HepG2 (cell line): Measurements from ENCODE around the gene SAPCD2. TPM values are rescaled to one million over a fixed set of nuclear protein-coding genes. Genes with fewer than 3 reads are reported as not detected.

Experiments
- AGO2 ChIP-seq: fragments of 200-400 bp; formaldehyde crosslinking; optimal IDR thresholded peaks from 2 replicates; pipeline ENCODE3; 2017; ENCODE audit warnings: mild to moderate bottlenecking, low read depth, low read length, moderate library complexity
- ATF7 ChIP-seq, 2 experiments: fragments of 450-650 bp in 1 of 2; sonication (generic) in 1 of 2; formaldehyde crosslinking in 1 of 2; IDR thresholded peaks; 2 replicates each; pipeline versions ENCODE4 v1.4.0 to v1.6.1; 2016 to 2020; ENCODE audit warnings: antibody characterized with exemption in 1 of 2, mild to moderate bottlenecking in 1 of 2, missing genetic modification reagents in 1 of 2
- CC2D1A ChIP-seq: sonication (generic); formaldehyde crosslinking; IDR thresholded peaks from 2 replicates; pipeline ENCODE4 v1.8.1; 2023; ENCODE audit warnings: mild to moderate bottlenecking, missing genetic modification reagents
- ERF ChIP-seq: IDR thresholded peaks from 2 replicates; pipeline ENCODE4 v1.6.1; 2018; ENCODE audit warnings: missing biosample characterization, missing genetic modification reagents
- EZH2 ChIP-seq: conservative IDR thresholded peaks from 2 replicates; pipeline ENCODE4 v1.6.1; 2012; ENCODE audit warnings: mild to moderate bottlenecking, low read depth, low read length, moderate library complexity
- HNF4G ChIP-seq, 2 experiments: sonication (generic) in 1 of 2; formaldehyde crosslinking in 1 of 2; IDR thresholded peaks; 2 replicates each; pipeline versions ENCODE4 v1.4.0 to v1.6.1; 2011 to 2020; ENCODE audit warnings: borderline replicate concordance in 2 of 2, low read depth in 2 of 2, mild to moderate bottlenecking in 2 of 2, low read length in 1 of 2, missing genetic modification reagents in 1 of 2, moderate library complexity in 1 of 2
- MAFF ChIP-seq: IDR thresholded peaks from 2 replicates; pipeline ENCODE4 v1.6.1; 2011; ENCODE audit warnings: low read depth, low read length, improper control_type of control experiment
- MXI1 ChIP-seq: IDR thresholded peaks from 3 replicates; pipeline ENCODE4 v1.6.1; 2012; ENCODE audit warnings: low read depth, low read length, inconsistent platforms, borderline replicate concordance
- MZF1 ChIP-seq: sonication (generic); formaldehyde crosslinking; IDR thresholded peaks from 2 replicates; pipeline ENCODE4 v1.8.1; 2023; ENCODE audit warnings: mild to moderate bottlenecking, missing genetic modification reagents, borderline replicate concordance
- NAIF1 ChIP-seq: sonication (generic); formaldehyde crosslinking; IDR thresholded peaks from 2 replicates; pipeline ENCODE4 v1.5.0; 2020; ENCODE audit warnings: mild to moderate bottlenecking, missing genetic modification reagents, borderline replicate concordance
- NR2F1 ChIP-seq, 2 experiments: fragments of 450-650 bp in 1 of 2; formaldehyde crosslinking in 1 of 2; IDR thresholded peaks; 2 replicates each; pipeline versions ENCODE4 v1.5.0 to v1.6.1; 2016 to 2020; ENCODE audit warnings: mild to moderate bottlenecking in 1 of 2, missing compliant biosample characterization in 1 of 2, missing genetic modification reagents in 1 of 2, moderate library complexity in 1 of 2
- PLRG1 ChIP-seq: fragments of 450-650 bp; conservative IDR thresholded peaks from 2 replicates; pipeline ENCODE4 v1.6.1; 2016
- ZFP37 ChIP-seq: sonication (generic); formaldehyde crosslinking; IDR thresholded peaks from 2 replicates; pipeline ENCODE4 v1.4.0; 2020; ENCODE audit warnings: missing genetic modification reagents, borderline replicate concordance
- ZNF256 ChIP-seq: sonication (generic); formaldehyde crosslinking; conservative IDR thresholded peaks from 2 replicates; pipeline ENCODE4 v1.4.0; 2020; ENCODE audit warnings: missing genetic modification reagents
- ZNF264 ChIP-seq: sonication (generic); formaldehyde crosslinking; IDR thresholded peaks from 2 replicates; pipeline ENCODE4 v1.4.0; 2020; ENCODE audit warnings: missing genetic modification reagents
- ZNF367 ChIP-seq: sonication (generic); formaldehyde crosslinking; IDR thresholded peaks from 2 replicates; pipeline ENCODE4 v1.4.0; 2020; ENCODE audit warnings: missing genetic modification reagents, borderline replicate concordance
- ZNF549 ChIP-seq: sonication (generic); formaldehyde crosslinking; IDR thresholded peaks from 2 replicates; pipeline ENCODE4 v1.5.0; 2020; ENCODE audit warnings: missing genetic modification reagents
- ZNF556 ChIP-seq: sonication (generic); formaldehyde crosslinking; IDR thresholded peaks from 2 replicates; pipeline ENCODE4 v1.4.0; 2020; ENCODE audit warnings: mild to moderate bottlenecking, missing genetic modification reagents, borderline replicate concordance
- polyA plus RNA-seq, 8 experiments: library from polyadenylated mRNA; depleted of rRNA in 3 of 8; stranded (reverse) in 7 of 8; unstranded in 1 of 8; fragments of >200 nt; fragmentation: Illumina TruSeq in 4 of 8; extraction: Trizol in 4 of 8; gene quantifications; 2 replicates each; pipeline versions ENCODE4 v1.2.1 to v1.2.3, GENCODE V29; 2011 to 2016; ENCODE audit warnings: low read depth in 4 of 8, missing spikeins in 1 of 8, mixed read lengths in 1 of 8; ENCODE audit not compliant: insufficient read depth in 1 of 8
- total RNA-seq, 5 experiments: library from RNA; depleted of rRNA; stranded (reverse); fragments of >200 nt; fragmentation: Illumina TruSeq; extraction: Trizol; gene quantifications; 2 replicates each; pipeline ENCODE4 v1.2.3, GENCODE V29; 2016; ENCODE audit warnings: low read depth in 1 of 5
- TF ChIP-seq, protein P1 (sequence below): sonication (generic); formaldehyde crosslinking; IDR thresholded peaks from 2 replicates; pipeline ENCODE4 v1.4.0; 2020; ENCODE audit warnings: missing genetic modification reagents
- TF ChIP-seq, protein P2 (sequence below): sonication (generic); formaldehyde crosslinking; IDR thresholded peaks from 2 replicates; pipeline ENCODE4 v1.4.0; 2020; ENCODE audit warnings: mild to moderate bottlenecking, missing genetic modification reagents
- TF ChIP-seq, protein P3 (sequence below): IDR thresholded peaks from 2 replicates; pipeline ENCODE4 v1.6.1; 2018; ENCODE audit warnings: missing genetic modification reagents
- TF ChIP-seq, protein P4 (sequence below): sonication (generic); formaldehyde crosslinking; IDR thresholded peaks from 2 replicates; pipeline ENCODE4 v1.5.0; 2020; ENCODE audit warnings: mild to moderate bottlenecking, missing genetic modification reagents
- TF ChIP-seq, protein P5 (sequence below): sonication (generic); formaldehyde crosslinking; IDR thresholded peaks from 2 replicates; pipeline ENCODE4 v1.8.0; 2022; ENCODE audit warnings: mild to moderate bottlenecking, missing genetic modification reagents, moderate library complexity

The SAPCD2 gene
- total and polyA plus RNA-seq, 2 of the 13 experiments (the other 11 are each of a cell fraction or from before 2014, with no cell fraction given) = 21.9 to 42.8 TPM

DNA sequence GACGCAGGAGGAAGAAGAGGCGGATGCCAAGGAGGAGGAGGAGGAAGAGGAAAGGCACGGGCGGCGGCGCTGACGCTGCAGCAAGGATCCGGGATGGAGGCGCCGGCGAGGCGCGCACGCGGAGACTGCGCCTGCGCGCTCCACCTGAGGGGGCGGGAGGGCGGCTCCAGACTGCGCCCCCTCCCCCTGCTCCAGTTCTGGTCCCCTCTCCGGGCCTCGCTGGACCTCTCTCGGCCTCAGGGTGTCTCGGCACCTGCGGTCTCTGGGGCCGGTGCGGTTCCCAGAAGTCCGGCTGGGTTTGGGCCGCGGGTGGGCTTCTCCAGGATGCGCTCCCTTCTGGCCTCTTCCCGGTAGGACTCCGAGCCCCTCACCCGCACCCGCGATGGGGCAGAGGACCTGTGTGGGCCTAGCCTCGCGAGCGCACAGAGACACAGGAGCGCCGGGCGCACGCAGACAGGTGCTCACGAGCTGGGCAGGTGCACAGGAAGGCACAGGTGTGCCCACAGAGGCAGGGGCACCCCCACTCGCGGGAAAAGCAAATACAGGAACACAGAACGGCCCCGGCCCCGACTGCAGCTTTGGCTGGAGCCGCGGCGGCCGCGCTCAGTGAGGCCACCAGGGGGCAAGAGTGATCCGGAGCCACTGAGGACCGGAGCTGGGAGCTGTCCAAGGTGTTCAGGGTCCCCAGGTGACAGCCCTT, 24.1 kb downstream of the SAPCD2 start, which contains the start of gene NPDC1 (continued):
- TF ChIP-seq, protein P1, sequence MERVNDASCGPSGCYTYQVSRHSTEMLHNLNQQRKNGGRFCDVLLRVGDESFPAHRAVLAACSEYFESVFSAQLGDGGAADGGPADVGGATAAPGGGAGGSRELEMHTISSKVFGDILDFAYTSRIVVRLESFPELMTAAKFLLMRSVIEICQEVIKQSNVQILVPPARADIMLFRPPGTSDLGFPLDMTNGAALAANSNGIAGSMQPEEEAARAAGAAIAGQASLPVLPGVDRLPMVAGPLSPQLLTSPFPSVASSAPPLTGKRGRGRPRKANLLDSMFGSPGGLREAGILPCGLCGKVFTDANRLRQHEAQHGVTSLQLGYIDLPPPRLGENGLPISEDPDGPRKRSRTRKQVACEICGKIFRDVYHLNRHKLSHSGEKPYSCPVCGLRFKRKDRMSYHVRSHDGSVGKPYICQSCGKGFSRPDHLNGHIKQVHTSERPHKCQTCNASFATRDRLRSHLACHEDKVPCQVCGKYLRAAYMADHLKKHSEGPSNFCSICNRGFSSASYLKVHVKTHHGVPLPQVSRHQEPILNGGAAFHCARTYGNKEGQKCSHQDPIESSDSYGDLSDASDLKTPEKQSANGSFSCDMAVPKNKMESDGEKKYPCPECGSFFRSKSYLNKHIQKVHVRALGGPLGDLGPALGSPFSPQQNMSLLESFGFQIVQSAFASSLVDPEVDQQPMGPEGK (CRISPR knock-in tag) = peak; percentile 54
- TF ChIP-seq ATF7 (IDR thresholded peaks at IDR 0.05) (no peak), ATF7 (CRISPR knock-in tag; IDR thresholded peaks at IDR 0.05) (no peak), ZNF556 (no peak), PLRG1 (no peak), EZH2 (no peak), MZF1 (CRISPR knock-in tag) (no peak), HNF4G (IDR thresholded peaks at IDR 0.05; ENCODE audit: borderline replicate concordance, low read depth, low read length) (no peak), HNF4G (CRISPR knock-in tag; IDR thresholded peaks at IDR 0.05; ENCODE audit: borderline replicate concordance, low read depth) (no peak), ZFP37 (peak; percentile 93; the same call in 1 of the 2 replicates), ZNF256 (peak; percentile 71; the same call in 1 of the 2 replicates), CC2D1A (CRISPR knock-in tag) (no peak), MAFF (no peak), NR2F1 (CRISPR knock-in tag; IDR thresholded peaks at IDR 0.05) (no peak), MXI1 (peak; percentile 64; the same call in 1 of the 3 replicates), ERF (CRISPR knock-in tag) (peak; percentile 92), NAIF1 (CRISPR knock-in tag) (peak; percentile 47; the same call in 1 of the 2 replicates), ZNF549 (CRISPR knock-in tag) (no peak), ZNF367 (CRISPR knock-in tag) (peak; percentile 38; the same call in 1 of the 2 replicates), ZNF264 (CRISPR knock-in tag) (peak; percentile 84; the same call in 1 of the 2 replicates), AGO2 (peak; percentile 40)
- TF ChIP-seq, protein P2, sequence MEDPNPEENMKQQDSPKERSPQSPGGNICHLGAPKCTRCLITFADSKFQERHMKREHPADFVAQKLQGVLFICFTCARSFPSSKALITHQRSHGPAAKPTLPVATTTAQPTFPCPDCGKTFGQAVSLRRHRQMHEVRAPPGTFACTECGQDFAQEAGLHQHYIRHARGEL = no peak
- TF ChIP-seq, protein P3, sequence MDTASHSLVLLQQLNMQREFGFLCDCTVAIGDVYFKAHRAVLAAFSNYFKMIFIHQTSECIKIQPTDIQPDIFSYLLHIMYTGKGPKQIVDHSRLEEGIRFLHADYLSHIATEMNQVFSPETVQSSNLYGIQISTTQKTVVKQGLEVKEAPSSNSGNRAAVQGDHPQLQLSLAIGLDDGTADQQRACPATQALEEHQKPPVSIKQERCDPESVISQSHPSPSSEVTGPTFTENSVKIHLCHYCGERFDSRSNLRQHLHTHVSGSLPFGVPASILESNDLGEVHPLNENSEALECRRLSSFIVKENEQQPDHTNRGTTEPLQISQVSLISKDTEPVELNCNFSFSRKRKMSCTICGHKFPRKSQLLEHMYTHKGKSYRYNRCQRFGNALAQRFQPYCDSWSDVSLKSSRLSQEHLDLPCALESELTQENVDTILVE (CRISPR knock-in tag) = peak; percentile 93
- TF ChIP-seq, protein P4, sequence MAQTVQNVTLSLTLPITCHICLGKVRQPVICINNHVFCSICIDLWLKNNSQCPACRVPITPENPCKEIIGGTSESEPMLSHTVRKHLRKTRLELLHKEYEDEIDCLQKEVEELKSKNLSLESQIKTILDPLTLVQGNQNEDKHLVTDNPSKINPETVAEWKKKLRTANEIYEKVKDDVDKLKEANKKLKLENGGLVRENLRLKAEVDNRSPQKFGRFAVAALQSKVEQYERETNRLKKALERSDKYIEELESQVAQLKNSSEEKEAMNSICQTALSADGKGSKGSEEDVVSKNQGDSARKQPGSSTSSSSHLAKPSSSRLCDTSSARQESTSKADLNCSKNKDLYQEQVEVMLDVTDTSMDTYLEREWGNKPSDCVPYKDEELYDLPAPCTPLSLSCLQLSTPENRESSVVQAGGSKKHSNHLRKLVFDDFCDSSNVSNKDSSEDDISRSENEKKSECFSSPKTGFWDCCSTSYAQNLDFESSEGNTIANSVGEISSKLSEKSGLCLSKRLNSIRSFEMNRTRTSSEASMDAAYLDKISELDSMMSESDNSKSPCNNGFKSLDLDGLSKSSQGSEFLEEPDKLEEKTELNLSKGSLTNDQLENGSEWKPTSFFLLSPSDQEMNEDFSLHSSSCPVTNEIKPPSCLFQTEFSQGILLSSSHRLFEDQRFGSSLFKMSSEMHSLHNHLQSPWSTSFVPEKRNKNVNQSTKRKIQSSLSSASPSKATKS (CRISPR knock-in tag) = no peak
- TF ChIP-seq, protein P5, sequence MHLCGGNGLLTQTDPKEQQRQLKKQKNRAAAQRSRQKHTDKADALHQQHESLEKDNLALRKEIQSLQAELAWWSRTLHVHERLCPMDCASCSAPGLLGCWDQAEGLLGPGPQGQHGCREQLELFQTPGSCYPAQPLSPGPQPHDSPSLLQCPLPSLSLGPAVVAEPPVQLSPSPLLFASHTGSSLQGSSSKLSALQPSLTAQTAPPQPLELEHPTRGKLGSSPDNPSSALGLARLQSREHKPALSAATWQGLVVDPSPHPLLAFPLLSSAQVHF (CRISPR knock-in tag) = peak; percentile 69; the same call in 1 of the 2 replicates
